Esophagus muscularis mucosa (tissue), 4 donors: ENCODE measurements around the gene CUL4A. TPM values are rescaled to one million over a fixed set of nuclear protein-coding genes. Genes with fewer than 3 reads are reported as not detected.

ENCODE experiments used
- DNase-seq: peaks from one replicate; pipeline ENCODE4 v3.0.0-alpha.2; 2017; ENCODE audit errors: extremely low spot score
- H3K27ac ChIP-seq, 4 donors: fragments of 200-600 bp; sonication (generic); replicated peaks in 1 of 4; 1 replicate in 3 of 4; 2 replicates in 1 of 4; pipeline ENCODE4 v1.5.1; 2016 to 2019; ENCODE audit warnings: mild to moderate bottlenecking in 1 of 4
- H3K27me3 ChIP-seq, 4 donors: fragments of 200-600 bp; sonication (generic); one replicate each; pipeline versions ENCODE4 v1.5.1 to v1.6.0; 2016 to 2019
- H3K36me3 ChIP-seq, 4 donors: fragments of 200-600 bp; sonication (generic); one replicate each; pipeline ENCODE4 v1.5.1; 2016 to 2019
- H3K4me1 ChIP-seq, 4 donors: fragments of 200-600 bp; sonication (generic); one replicate each; pipeline ENCODE4 v1.5.1; 2016 to 2019
- H3K4me3 ChIP-seq, 4 donors: fragments of 200-600 bp; sonication (generic); 1 replicate in 2 of 4; 2 replicates in 2 of 4; pipeline ENCODE4 v1.5.1; 2016 to 2019; ENCODE audit warnings: mild to moderate bottlenecking in 4 of 4, moderate library complexity in 1 of 4
- H3K9me3 ChIP-seq, 4 donors: fragments of 200-600 bp; sonication (generic); 1 replicate in 3 of 4; 2 replicates in 1 of 4; pipeline ENCODE4 v1.5.1; 2016 to 2019
- EP300 ChIP-seq: sonication (generic); formaldehyde crosslinking; IDR thresholded peaks from one replicate; pipeline ENCODE4 v1.6.1; 2017; ENCODE audit warnings: antibody characterized with exemption
- POLR2A ChIP-seq: fragments of 450-650 bp; IDR thresholded peaks from one replicate; pipeline ENCODE4 v1.6.1; 2017; ENCODE audit warnings: antibody characterized with exemption, moderate library complexity, mild to moderate bottlenecking, low read depth
- POLR2AphosphoS5 ChIP-seq, 2 donors: sonication (generic); formaldehyde crosslinking; IDR thresholded peaks; one replicate each; pipeline ENCODE4 v1.6.1; 2017; ENCODE audit warnings: antibody characterized with exemption in 2 of 2
- WGBS: methylation state at CpG from one replicate; pipeline ENCODE4 v1.1.5; 2018; 5-methylcytosine and 5-hydroxymethylcytosine counted together
- intact Hi-C: fragments of 100-400 bp; cut with DNase I; formaldehyde crosslinking; loops from one replicate; pipeline ENCODE4 v1.15.1; 2023
- total RNA-seq, 4 donors: library from RNA; depleted of rRNA; stranded (reverse); fragments of >200 nt; gene quantifications; one replicate each; pipeline versions ENCODE4 v1.1.0 to v1.2.1, GENCODE V29; 2016
- TF ChIP-seq, protein P1 (sequence below), 3 experiments: fragments of 200-600 bp in 2 of 3; fragments of 450-650 bp in 1 of 3; sonication (generic) in 2 of 3; IDR thresholded peaks; one replicate each; pipeline ENCODE4 v1.5.1; 2017 to 2019; ENCODE audit warnings: antibody characterized with exemption in 3 of 3, mild to moderate bottlenecking in 2 of 3, moderate library complexity in 1 of 3

CUL4A gene
- total RNA-seq, 4 donors from 2014 or later: 93.4 to 154 (median 122) TPM

- Histone ChIP-seq H3K4me3 (no peak overlapping the region), H3K36me3 (peaks cover 41 to 82% (median 66%) of the 10 kb centered on the region in 4 donors), H3K27me3 (no peaks in the 10 kb centered on the region), H3K27ac (no peak overlapping the region), H3K9me3 (no peaks in the 10 kb centered on the region), H3K4me1 (peaks cover 0 to 5% (median 3%) of the 10 kb centered on the region in 4 donors)
- TF ChIP-seq, protein P1, sequence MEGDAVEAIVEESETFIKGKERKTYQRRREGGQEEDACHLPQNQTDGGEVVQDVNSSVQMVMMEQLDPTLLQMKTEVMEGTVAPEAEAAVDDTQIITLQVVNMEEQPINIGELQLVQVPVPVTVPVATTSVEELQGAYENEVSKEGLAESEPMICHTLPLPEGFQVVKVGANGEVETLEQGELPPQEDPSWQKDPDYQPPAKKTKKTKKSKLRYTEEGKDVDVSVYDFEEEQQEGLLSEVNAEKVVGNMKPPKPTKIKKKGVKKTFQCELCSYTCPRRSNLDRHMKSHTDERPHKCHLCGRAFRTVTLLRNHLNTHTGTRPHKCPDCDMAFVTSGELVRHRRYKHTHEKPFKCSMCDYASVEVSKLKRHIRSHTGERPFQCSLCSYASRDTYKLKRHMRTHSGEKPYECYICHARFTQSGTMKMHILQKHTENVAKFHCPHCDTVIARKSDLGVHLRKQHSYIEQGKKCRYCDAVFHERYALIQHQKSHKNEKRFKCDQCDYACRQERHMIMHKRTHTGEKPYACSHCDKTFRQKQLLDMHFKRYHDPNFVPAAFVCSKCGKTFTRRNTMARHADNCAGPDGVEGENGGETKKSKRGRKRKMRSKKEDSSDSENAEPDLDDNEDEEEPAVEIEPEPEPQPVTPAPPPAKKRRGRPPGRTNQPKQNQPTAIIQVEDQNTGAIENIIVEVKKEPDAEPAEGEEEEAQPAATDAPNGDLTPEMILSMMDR (IDR thresholded peaks at IDR 0.05): no peak
- intact Hi-C loops: no loop called here
- DNase-seq: no peak
- WGBS: 90% methylated on average over 9 of the region's 9 CpGs
These were observed 12.3 kb upstream of the CUL4A start for GRCh38 chr13:113196970-113197737.

- intact Hi-C loops: no loop called here
These were observed 7.6 kb upstream of the CUL4A start for GRCh38 chr13:113201815-113202214.

GRCh38 chr13:113202912-113203311, 6.5 kb upstream of the CUL4A start:
- H3K4me1 ChIP-seq: peaks cover 46 to 57% (median 55%) of the 10 kb centered on the region in 4 donors
- no peak for DNase-seq
- no peak overlapping the region for H3K4me3 ChIP-seq
- H3K9me3 ChIP-seq: no peaks in the 10 kb centered on the region
- H3K27ac ChIP-seq: no peak overlapping the region
- intact Hi-C loops: no loop called here
- WGBS: 87% methylated on average over 4 of the region's 4 CpGs
- TF ChIP-seq POLR2AphosphoS5 (IDR thresholded peaks at IDR 0.05) (no peak), POLR2A (no peak), EP300 (no peak)
- TF ChIP-seq, protein P1 (IDR thresholded peaks at IDR 0.05): no peak
- peaks cover 7 to 48% (median 22%) of the 10 kb centered on the region in 4 donors for H3K36me3 ChIP-seq
- no peaks in the 10 kb centered on the region for H3K27me3 ChIP-seq

More at GRCh38 chr13:113201815-113202214, 7.6 kb upstream of the CUL4A start:
- no peak overlapping the region for H3K27ac ChIP-seq
- H3K36me3 ChIP-seq: peaks cover 17 to 59% (median 33%) of the 10 kb centered on the region in 4 donors
- H3K4me3 ChIP-seq: no peak overlapping the region
- no peak for TF ChIP-seq POLR2AphosphoS5 (IDR thresholded peaks at IDR 0.05)
- TF ChIP-seq, protein P1 (IDR thresholded peaks at IDR 0.05): no peak
- TF ChIP-seq EP300: no peak
- TF ChIP-seq POLR2A: no peak
- no peaks in the 10 kb centered on the region for H3K9me3 ChIP-seq
- no peaks in the 10 kb centered on the region for H3K27me3 ChIP-seq
- no peak for DNase-seq
- H3K4me1 ChIP-seq: peaks cover 36 to 46% (median 44%) of the 10 kb centered on the region in 4 donors
- WGBS: 65% methylated on average over 2 of the region's 2 CpGs

DNA sequence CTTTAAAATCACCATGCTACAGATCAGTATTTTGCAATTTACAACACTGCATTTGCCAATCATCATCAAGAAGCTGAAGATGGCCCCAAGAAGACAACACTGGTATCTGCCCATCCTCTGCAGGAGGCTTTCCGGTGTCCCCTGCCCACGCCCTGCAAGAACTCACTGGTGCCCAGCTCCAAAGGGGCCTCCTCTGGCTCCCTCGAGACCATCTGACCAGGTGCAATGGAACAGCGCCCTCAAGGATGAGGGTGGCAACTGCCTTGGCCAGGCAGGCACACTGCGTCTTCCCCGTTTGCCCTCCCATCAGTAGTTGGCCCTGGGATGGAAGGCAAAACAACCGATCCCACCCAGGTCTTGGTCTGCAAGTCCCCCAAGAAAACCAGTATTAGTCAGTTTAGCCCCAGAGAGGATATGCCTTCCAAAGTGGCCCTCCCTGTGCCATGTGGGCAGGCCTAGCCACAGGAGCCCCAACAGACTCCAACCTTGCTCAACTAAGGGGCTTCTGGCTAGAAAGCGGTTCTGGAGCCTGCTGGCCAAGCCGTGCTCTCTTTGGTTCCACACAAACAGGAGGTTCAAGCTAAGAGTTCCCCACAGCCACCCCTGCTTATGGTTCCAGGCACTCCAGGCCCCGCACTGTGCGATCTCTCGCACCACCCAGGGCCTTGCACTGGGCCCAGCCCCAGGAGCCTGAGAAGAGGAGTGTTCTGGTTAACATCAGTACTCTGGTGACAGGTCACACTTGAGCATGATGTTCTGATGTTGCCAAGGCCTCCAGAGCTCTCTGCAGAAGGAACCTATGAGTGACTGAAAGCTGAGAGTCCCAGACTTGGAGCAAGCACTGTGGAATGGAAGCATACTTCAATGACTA, 5.7 kb upstream of the CUL4A start:
- H3K4me3 ChIP-seq: no peak overlapping the region
- no peaks in the 10 kb centered on the region for H3K9me3 ChIP-seq
- 92% methylated on average over 6 of the region's 12 CpGs for WGBS
- no peaks in the 10 kb centered on the region for H3K27me3 ChIP-seq
- H3K36me3 ChIP-seq: peaks cover 7 to 40% (median 14%) of the 10 kb centered on the region in 4 donors
- H3K27ac ChIP-seq: peak overlapping the region in 1 of 4 donors; percentile 51
- intact Hi-C loops: no loop called here
- no peak for DNase-seq
- peak in 1 of 2 donors; percentile 45 for TF ChIP-seq POLR2AphosphoS5 (IDR thresholded peaks at IDR 0.05)
- no peak for TF ChIP-seq POLR2A
- peaks cover 46 to 58% (median 56%) of the 10 kb centered on the region in 4 donors for H3K4me1 ChIP-seq

GRCh38 chr13:113204378-113204734, 5.1 kb upstream of the CUL4A start:
- DNase-seq: no peak
- no CpG with 5 or more reads among the region's 5 CpGs for WGBS
- no peak overlapping the region for H3K4me3 ChIP-seq
- intact Hi-C loops: no loop called here
- H3K36me3 ChIP-seq: peaks cover 7 to 34% (median 8%) of the 10 kb centered on the region in 4 donors
- no peaks in the 10 kb centered on the region for H3K27me3 ChIP-seq
- no peaks in the 10 kb centered on the region for H3K9me3 ChIP-seq
- H3K4me1 ChIP-seq: peaks cover 46 to 58% (median 56%) of the 10 kb centered on the region in 4 donors
- peak overlapping the region in 2 of 4 donors; percentile 20 to 51 for H3K27ac ChIP-seq
- TF ChIP-seq, protein P1 (IDR thresholded peaks at IDR 0.05): no peak
- TF ChIP-seq POLR2A: no peak
- no peak for TF ChIP-seq POLR2AphosphoS5 (IDR thresholded peaks at IDR 0.05)
- TF ChIP-seq EP300: no peak
